Stimulated activated CD4-positive, alpha-beta T cell treated with anti-CD3 and anti-CD28 coated beads, Interleukin-1b, Interleukin-23, amount 100 ng/mL, for 48 hours (primary cell): Measurements from ENCODE around the gene RRBP1.
"Not testable (repeated sequence)": the region's sequence is repeated elsewhere in the genome, so short reads cannot be mapped to it uniquely, and the experiment has no call there.

Experiments
- DNase-seq: peaks from one replicate; pipeline ENCODE4 v3.0.0-alpha.2; 2020

RRBP1 gene

GRCh38 chr20:17707951-17708350, 25.9 kb upstream of the RRBP1 start:
- DNase-seq = not testable (repeated sequence)

- no peak for DNase-seq
Observed at GRCh38 chr20:17706632-17707031, 24.6 kb upstream of the RRBP1 start.

- DNase-seq = no peak
Observed at GRCh38 chr20:17705916-17706315, 23.9 kb upstream of the RRBP1 start.

- no peak for DNase-seq
Observed at GRCh38 chr20:17704589-17705317, 22.7 kb upstream of the RRBP1 start.

- DNase-seq = no peak
Observed at GRCh38 chr20:17701826-17702225, 19.8 kb upstream of the RRBP1 start.

GRCh38 chr20:17700637-17701036, 18.6 kb upstream of the RRBP1 start:
- DNase-seq = no peak

GRCh38 chr20:17699931-17700351, 17.9 kb upstream of the RRBP1 start, which contains the start of gene BANF2:
Gene BANF2 (plus strand): TSS chr20:17699966. CDS start chr20:17725026, 25,060 bp downstream.
- DNase-seq = no peak

- DNase-seq = no peak
Observed at GRCh38 chr20:17698384-17698783, 16.3 kb upstream of the RRBP1 start.

GRCh38 chr20:17697171-17697570, 15.1 kb upstream of the RRBP1 start:
- DNase-seq = no peak

GRCh38 chr20:17696287-17696686, 14.2 kb upstream of the RRBP1 start:
- DNase-seq = no peak

GRCh38 chr20:17694767-17695166, 12.7 kb upstream of the RRBP1 start:
- DNase-seq = no peak

- DNase-seq = no peak
Observed at GRCh38 chr20:17693444-17694001, 11.5 kb upstream of the RRBP1 start.

- no peak for DNase-seq
Observed at GRCh38 chr20:17691758-17692157, 9.7 kb upstream of the RRBP1 start.

GRCh38 chr20:17690144-17690543, 8.1 kb upstream of the RRBP1 start:
- no peak for DNase-seq

- DNase-seq = no peak
Observed at GRCh38 chr20:17688965-17689364, 6.9 kb upstream of the RRBP1 start.

GRCh38 chr20:17687800-17688199, 5.8 kb upstream of the RRBP1 start:
- no peak for DNase-seq

GRCh38 chr20:17685168-17685567, 3.1 kb upstream of the RRBP1 start:
- no peak for DNase-seq

GRCh38 chr20:17684077-17684888, 2.2 kb upstream of the RRBP1 start:
- DNase-seq = no peak

- no peak for DNase-seq
Observed at GRCh38 chr20:17683218-17684076, 1.4 kb upstream of the RRBP1 start.

GRCh38 chr20:17682889-17683198, 802 bp upstream of the RRBP1 start:
- DNase-seq = no peak

GRCh38 chr20:17681726-17682102, 328 bp downstream of the RRBP1 start:
- DNase-seq = peak; percentile 8

GRCh38 chr20:17680836-17681725, 961 bp downstream of the RRBP1 start:
- DNase-seq = peak; percentile 74
